GM03348 (cell line): ENCODE data around the gene HRH3.

Source experiments
- DNase-seq: peaks from one replicate; pipeline ENCODE4 v3.0.0; 2012; ENCODE audit warnings: low spot score

HRH3 gene

GRCh38 chr20:62219992-62220665 is at the start of gene HRH3:
HRH3 (minus strand) TSS chr20:62220278; CDS start chr20:62219970, 308 bp downstream.
- DNase-seq = peak; percentile 90

GRCh38 chr20:62269871-62270270 is 49.8 kb upstream of the HRH3 start:
- no peak for DNase-seq

DNA sequence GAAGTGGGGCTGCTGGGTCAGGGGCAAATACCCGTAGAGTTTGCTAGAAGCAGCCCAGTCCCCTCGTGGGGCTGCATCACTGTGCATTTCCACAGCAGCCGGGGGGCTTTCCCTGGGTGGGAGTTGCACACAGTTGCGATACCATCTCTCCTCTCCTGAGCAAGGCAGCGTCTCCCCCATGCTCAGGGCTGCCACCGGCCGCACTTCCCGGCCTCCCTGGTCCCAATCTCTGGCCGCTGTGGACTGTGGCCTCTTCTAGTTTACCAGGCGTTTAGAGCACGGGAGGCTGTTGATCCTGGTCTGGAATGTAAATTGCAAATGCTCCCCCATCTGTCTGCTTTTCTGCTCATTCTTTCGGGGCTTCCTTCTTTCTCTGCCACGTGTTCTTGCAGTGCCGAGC is 49.3 kb upstream of the HRH3 start:
- DNase-seq = no peak

- no peak for DNase-seq
Observed at GRCh38 chr20:62268228-62268900, 48.3 kb upstream of the HRH3 start.

- DNase-seq = no peak
Observed at GRCh38 chr20:62267543-62267942, 47.5 kb upstream of the HRH3 start.

DNA sequence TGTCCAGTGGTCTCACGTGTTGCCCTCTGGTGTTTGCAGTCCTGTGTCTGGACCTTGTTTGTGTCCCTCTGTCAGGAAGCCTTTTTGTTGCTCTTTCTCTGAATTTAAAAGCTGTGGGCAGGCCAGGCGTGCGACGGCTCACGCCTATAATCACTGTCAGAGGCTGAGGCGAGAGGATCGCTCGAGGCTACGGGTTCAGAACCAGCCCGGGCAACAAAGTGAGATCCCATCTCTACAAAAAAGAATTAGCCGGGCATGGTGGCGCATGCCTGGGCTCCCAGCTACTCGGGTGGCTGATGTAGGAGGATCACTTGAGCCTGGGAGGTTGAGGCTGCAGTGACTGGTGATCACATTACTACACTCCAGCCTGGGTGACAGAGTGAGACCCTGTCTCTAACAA is 46.8 kb upstream of the HRH3 start:
- DNase-seq = no peak

DNA sequence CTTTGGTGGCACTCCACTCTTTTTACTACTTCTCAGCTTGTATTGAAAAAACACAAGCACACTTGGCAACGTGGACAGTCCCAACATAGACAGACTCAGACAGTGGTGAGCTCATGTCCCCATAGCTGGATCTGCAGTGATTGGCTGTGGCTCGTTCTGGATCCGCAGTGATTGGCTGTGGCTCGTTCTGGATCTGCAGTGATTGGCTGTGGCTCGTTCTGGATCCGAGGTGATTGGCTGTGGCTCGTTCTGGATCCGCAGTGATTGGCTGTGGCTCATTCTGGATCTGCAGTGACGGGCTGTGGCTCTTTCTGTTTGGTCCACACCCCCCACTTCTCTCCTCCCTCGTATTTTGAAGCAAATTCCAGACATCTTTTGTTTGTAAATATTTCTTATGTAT is 46.3 kb upstream of the HRH3 start:
- DNase-seq = no peak

DNA sequence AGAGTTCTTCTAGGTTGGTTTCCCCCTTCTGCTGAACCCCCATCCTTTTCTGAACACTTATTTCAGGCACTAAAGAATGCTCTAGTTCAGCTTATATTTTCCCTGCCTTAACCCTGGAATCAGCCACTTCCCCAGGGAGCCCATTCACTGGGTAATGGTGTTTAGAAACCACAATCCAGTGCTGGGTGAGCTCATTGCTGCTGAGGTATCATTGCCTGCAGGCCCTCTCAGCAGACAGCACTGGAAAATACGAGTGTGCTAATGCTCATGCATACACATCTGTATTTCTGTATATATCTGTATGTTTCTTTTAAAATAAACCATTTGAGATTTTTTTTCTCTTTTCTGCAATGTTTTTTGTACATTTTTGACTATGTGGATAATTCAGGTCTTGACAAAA is 45.3 kb upstream of the HRH3 start:
- DNase-seq = no peak

DNA sequence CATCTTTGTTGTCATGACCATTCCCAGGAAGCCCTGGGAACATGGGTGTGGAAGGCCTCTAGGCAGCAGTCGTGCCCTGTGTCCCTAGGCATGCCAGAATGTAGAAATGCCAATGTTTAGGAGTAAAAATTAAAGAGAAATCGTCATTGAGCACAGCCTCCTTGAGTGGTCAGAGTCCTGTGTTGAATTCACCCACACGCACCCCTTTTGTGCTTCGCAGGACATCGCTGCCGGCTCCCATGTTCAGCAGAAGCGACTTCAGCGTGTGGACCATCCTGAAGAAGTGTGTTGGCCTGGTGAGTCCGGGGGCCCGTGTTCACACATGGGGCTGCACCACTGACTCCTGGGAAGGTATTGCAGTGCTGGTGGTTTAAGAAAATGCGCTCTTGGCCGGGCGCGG is 43.3 kb upstream of the HRH3 start:
- DNase-seq = no peak

GRCh38 chr20:62262064-62262463 is 42.0 kb upstream of the HRH3 start:
- DNase-seq = no peak

- DNase-seq = no peak
Observed at GRCh38 chr20:62259294-62259565, 39.2 kb upstream of the HRH3 start.

DNA sequence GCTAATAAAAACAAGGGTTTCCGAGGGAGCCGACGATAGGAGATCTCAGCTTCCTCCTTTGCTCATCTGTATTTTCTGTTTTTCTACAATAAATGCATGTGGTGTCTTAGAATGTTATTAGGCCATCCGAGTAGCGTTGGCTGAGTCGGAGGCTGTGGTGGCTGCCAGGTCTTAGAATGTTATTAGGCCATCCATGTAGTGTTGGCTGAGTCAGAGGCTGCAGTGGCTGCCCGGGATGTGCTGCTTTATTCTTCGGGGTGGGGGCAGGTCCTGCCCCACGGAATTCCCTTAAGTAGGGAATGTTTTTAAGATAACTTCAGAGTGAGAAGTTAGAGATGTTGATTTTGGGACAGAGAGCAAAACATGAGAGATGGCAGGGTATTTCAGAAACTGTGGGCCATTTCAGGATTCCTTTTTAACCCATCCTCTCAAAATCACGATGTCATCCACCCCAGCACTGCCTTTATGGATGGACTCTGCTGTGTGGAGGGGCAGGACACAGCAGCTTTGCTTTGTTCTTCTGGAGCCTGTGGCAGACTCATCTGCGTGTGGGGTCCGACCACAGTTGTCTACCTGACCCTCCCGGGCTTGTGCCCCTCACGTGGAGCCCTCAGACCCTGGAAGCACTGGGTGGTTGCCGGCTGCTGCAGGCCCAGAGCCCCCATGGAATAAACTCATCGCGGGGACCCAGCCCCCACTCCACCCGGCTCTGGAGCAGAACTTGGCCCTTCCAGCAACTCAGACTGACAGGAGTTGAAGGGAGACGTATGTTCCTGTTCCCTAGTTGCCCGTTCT is 38.6 kb upstream of the HRH3 start:
- DNase-seq = peak; percentile 91

DNA sequence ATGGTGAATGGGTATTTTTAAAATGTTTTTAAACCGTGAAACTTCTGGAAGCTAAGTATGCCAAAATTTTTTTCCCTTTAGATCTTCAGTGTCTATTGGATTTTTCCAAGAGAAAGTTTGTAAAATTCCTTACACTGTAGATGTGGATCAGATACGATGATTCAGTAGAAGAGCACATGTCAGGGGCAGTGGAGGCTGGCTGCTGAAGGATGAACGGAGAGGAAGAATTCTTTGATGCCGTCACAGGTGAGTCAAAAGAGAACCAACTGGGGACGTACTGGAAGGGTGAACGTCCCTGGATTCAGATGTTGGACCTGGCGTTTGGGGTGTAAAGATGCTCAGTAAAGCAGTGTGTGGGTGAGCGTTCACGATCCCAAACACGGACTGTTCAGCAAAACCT is 35.9 kb upstream of the HRH3 start:
- no peak for DNase-seq

- DNase-seq = no peak
Observed at GRCh38 chr20:62254021-62254724, 34.1 kb upstream of the HRH3 start.

GRCh38 chr20:62253398-62253797 is 33.3 kb upstream of the HRH3 start:
- DNase-seq = no peak

- no peak for DNase-seq
Observed at GRCh38 chr20:62252342-62252966, 32.4 kb upstream of the HRH3 start.

- DNase-seq = no peak
Observed at GRCh38 chr20:62248890-62249560, 28.9 kb upstream of the HRH3 start.

- DNase-seq = no peak
Observed at GRCh38 chr20:62246872-62247652, 27.0 kb upstream of the HRH3 start.

- no peak for DNase-seq
Observed at GRCh38 chr20:62246431-62246830, 26.4 kb upstream of the HRH3 start.

DNA sequence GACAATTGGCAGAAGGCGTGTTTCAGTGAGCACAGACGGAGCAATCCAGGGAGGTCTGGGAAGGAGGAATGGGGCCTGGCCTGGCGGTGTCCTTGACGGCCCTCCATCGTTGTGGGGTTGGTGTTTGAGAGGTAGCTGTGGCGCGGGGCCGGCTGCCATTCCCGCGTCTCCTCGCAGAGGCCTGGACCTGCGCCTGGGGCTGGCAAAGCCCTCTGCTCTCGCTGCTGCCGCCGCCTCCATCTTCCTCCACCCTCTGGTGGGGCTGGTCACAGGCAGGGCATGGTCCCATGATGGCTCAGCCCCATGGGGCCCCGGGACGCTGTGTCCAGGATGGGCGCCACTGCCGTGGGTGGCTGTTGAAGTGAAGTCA is 25.8 kb upstream of the HRH3 start:
- DNase-seq = no peak

DNA sequence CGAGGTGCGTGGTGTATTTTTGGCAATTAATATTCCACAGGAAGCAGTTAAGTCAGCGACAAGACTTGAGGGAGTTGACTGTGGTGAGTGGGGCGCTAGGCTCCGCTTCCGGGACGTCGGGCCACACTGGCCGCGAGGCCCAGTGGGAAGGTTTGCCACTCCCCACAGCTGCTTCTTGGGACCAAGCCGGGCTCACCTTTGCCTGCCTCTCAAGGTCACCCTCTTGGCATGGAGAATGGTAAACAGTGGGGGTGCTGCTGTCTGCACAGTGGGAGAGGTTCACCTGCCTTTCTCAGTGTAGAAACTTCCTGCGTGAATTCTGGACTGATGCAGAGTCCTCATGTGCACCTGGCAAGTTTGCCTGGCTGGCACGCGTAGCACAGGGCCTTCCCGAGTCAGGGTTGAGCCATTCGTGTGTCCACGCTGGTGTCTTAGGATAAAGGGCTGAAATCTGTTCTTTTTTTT is 24.6 kb upstream of the HRH3 start:
- no peak for DNase-seq
